Panc1 (cell line): Measurements from ENCODE around the gene DCTN5. TPM values are rescaled to one million over a fixed set of nuclear protein-coding genes. Genes with fewer than 3 reads are reported as not detected.

ENCODE experiments used
- ATAC-seq: fragments of 200-7000 bp; cut with Tn5 transposase; 2 replicates; pipeline ENCODE4 v1.9.1; 2020; ENCODE audit warnings: mild to moderate bottlenecking, moderate library complexity
- BruUV-seq: library from RNA; stranded (reverse); fragments of 400-500 nt; replicated peaks from 2 replicates; lab custom pipeline; 2021; lab: Mats Ljungman, UMichigan
- CTCF ChIA-PET: fragments of 300-600 bp; sonication (Branson Sonifier 250); formaldehyde crosslinking; loops from one replicate; lab custom pipeline; 2022; ENCODE audit warnings: antibody characterized with exemption; lab: Charles Lee
- POLR2A ChIA-PET: fragments of 300-600 bp; sonication (Branson Sonifier 250); formaldehyde crosslinking; loops from one replicate; lab custom pipeline; 2022; ENCODE audit warnings: antibody characterized with exemption; lab: Charles Lee
- DNase-seq: peaks from one replicate; pipeline ENCODE4 v3.0.0-alpha.2; 2010; ENCODE audit warnings: low read depth, low spot score
- H3K27ac ChIP-seq: 2 replicates; pipeline ENCODE4 v1.5.1; 2011; ENCODE audit warnings: mild to moderate bottlenecking, low read length, inconsistent platforms
- H3K27me3 ChIP-seq: fragments of 200-500 bp; sonication (Bioruptor generic); 2 replicates; pipeline ENCODE4 v1.6.0; 2014; ENCODE audit warnings: low read length, inconsistent platforms; ENCODE audit not compliant: control insufficient read depth, insufficient read depth
- H3K36me3 ChIP-seq: fragments of 200-500 bp; sonication (Bioruptor generic); 2 replicates; pipeline ENCODE4 v1.5.1; 2014; ENCODE audit warnings: inconsistent platforms, mild to moderate bottlenecking, low read length, moderate library complexity; ENCODE audit not compliant: control insufficient read depth, insufficient read depth
- H3K4me1 ChIP-seq: 2 replicates; pipeline ENCODE4 v1.5.1; 2011; ENCODE audit warnings: inconsistent platforms, mild to moderate bottlenecking, low read length, moderate library complexity; ENCODE audit not compliant: control insufficient read depth, insufficient read depth
- H3K4me3 ChIP-seq, 2 experiments: 2 replicates each; pipeline ENCODE4 v1.5.1; 2011 to 2012; ENCODE audit warnings: low read depth in 2 of 2, low read length in 2 of 2, mild to moderate bottlenecking in 2 of 2, inconsistent platforms in 1 of 2, moderate library complexity in 1 of 2
- H3K9me3 ChIP-seq: fragments of 200-500 bp; sonication (Bioruptor generic); 2 replicates; pipeline ENCODE4 v1.5.1; 2014; ENCODE audit warnings: low read depth, mild to moderate bottlenecking, inconsistent platforms, low read length, moderate library complexity; ENCODE audit not compliant: control insufficient read depth, insufficient read depth
- CTCF ChIP-seq: fragments of 450-650 bp; IDR thresholded peaks from 2 replicates; pipeline ENCODE4 v1.5.1; 2017; ENCODE audit warnings: mild to moderate bottlenecking
- POLR2AphosphoS5 ChIP-seq: IDR thresholded peaks from 2 replicates; pipeline ENCODE4 v1.6.1; 2012; ENCODE audit warnings: mild to moderate bottlenecking, low read depth, low read length, moderate library complexity
- REST ChIP-seq, 2 experiments: IDR thresholded peaks; 2 replicates each; pipeline ENCODE4 v1.6.1; 2011 to 2012; ENCODE audit warnings: low read depth in 2 of 2, control low read depth in 1 of 2, low read length in 1 of 2, mild to moderate bottlenecking in 1 of 2, moderate library complexity in 1 of 2; ENCODE audit not compliant: insufficient read depth in 1 of 2
- SIN3A ChIP-seq: IDR thresholded peaks from 2 replicates; pipeline ENCODE4 v1.6.1; 2012; ENCODE audit warnings: low read depth, mild to moderate bottlenecking, low read length, moderate library complexity, borderline replicate concordance; ENCODE audit not compliant: insufficient read depth
- TCF7L2 ChIP-seq: IDR thresholded peaks from 2 replicates; pipeline ENCODE4 v1.6.1; 2011; ENCODE audit warnings: mild to moderate bottlenecking, low read depth, low read length, inconsistent platforms
- in situ Hi-C: cut with HindIII; loops from 2 replicates; pipeline ENCODE4 v1.10.0; 2016; ENCODE audit warnings: low sequenced_read_pairs, low pct_unique_long_range_greater_than_20kb
- intact Hi-C: fragments of 100-400 bp; cut with micrococcal nuclease; formaldehyde crosslinking; loops from one replicate; pipeline ENCODE4 v1.10.0; 2022; ENCODE audit not compliant: unreplicated experiment
- total RNA-seq: library from RNA; stranded (reverse); gene quantifications from one replicate; pipeline ENCODE4 v1.2.1, GENCODE V29; 2021; ENCODE audit not compliant: unreplicated experiment

DCTN5 gene
- total RNA-seq, 1 experiment from 2014 or later, result 72.9 TPM

GRCh38 chr16:23615805-23616204 lies 25.5 kb upstream of the DCTN5 start:
- Histone ChIP-seq H3K4me3 (no peak overlapping the region), H3K27ac (no peak overlapping the region), H3K9me3 (no peaks in the 10 kb centered on the region), H3K27me3 (no peaks in the 10 kb centered on the region), H3K4me1 (no peaks in the 10 kb centered on the region), H3K36me3 (0 out of 2 replicates have a peak, but pooled peaks cover 3% of the 10 kb centered on the region)
- ChIA-PET POLR2A (no interaction called here), CTCF (no interaction called here)
- no TSS peak for BruUV-seq
- intact Hi-C loops (no loop called here), in situ Hi-C loops (no loop called here)
- DNase-seq (no peak), ATAC-seq (no peak)
- TF ChIP-seq POLR2AphosphoS5 (no peak), CTCF (no peak), SIN3A (no peak)

GRCh38 chr16:23624092-23624491 lies 17.2 kb upstream of the DCTN5 start:
- intact Hi-C loops, result no loop called here
- POLR2A ChIA-PET, result no interaction called here

More at GRCh38 chr16:23624092-23624491, 17.2 kb upstream of the DCTN5 start:
- in situ Hi-C loops, result no loop called here
- H3K27ac ChIP-seq, result no peak overlapping the region
- H3K36me3 ChIP-seq, result peaks cover 13% of the 10 kb centered on the region
- no peak overlapping the region for H3K4me3 ChIP-seq
- no peak for TF ChIP-seq SIN3A
- TF ChIP-seq REST (IDR thresholded peaks at IDR 0.05; ENCODE audit: insufficient read depth in 1 of 2, low read depth in 2 of 2, low read length in 1 of 2), result no peak
- TF ChIP-seq CTCF, result no peak
- TF ChIP-seq POLR2AphosphoS5, result no peak
- no peak for TF ChIP-seq TCF7L2
- H3K9me3 ChIP-seq, result no peaks in the 10 kb centered on the region
- BruUV-seq, result no TSS peak
- H3K27me3 ChIP-seq, result no peaks in the 10 kb centered on the region
- ATAC-seq (no peak), DNase-seq (no peak)
- CTCF ChIA-PET, result no interaction called here
- H3K4me1 ChIP-seq, result no peaks in the 10 kb centered on the region
